KOPT-K1 (cell line): Measurements from ENCODE around the gene C14orf93.
"Not testable (repeated sequence)": the region's sequence is repeated elsewhere in the genome, so short reads cannot be mapped to it uniquely, and the experiment has no call there.

Source experiments
- H3K27ac ChIP-seq: fragments of 200-600 bp; sonication (generic); 2 replicates; pipeline ENCODE4 v1.5.1; 2016; ENCODE audit warnings: antibody characterized with exemption, mild to moderate bottlenecking, low read depth, low read length; ENCODE audit not compliant: poor library complexity, severe bottlenecking
- H3K36me3 ChIP-seq: fragments of 200-600 bp; sonication (generic); 2 replicates; pipeline ENCODE4 v1.5.1; 2017; ENCODE audit warnings: antibody characterized with exemption, mild to moderate bottlenecking, low read length, moderate library complexity; ENCODE audit not compliant: insufficient read depth
- H3K9me3 ChIP-seq: fragments of 200-600 bp; sonication (generic); 2 replicates; pipeline ENCODE4 v1.5.1; 2017; ENCODE audit warnings: antibody characterized with exemption, low read length, mild to moderate bottlenecking; ENCODE audit not compliant: insufficient read depth, poor library complexity, severe bottlenecking

C14orf93 gene

DNA sequence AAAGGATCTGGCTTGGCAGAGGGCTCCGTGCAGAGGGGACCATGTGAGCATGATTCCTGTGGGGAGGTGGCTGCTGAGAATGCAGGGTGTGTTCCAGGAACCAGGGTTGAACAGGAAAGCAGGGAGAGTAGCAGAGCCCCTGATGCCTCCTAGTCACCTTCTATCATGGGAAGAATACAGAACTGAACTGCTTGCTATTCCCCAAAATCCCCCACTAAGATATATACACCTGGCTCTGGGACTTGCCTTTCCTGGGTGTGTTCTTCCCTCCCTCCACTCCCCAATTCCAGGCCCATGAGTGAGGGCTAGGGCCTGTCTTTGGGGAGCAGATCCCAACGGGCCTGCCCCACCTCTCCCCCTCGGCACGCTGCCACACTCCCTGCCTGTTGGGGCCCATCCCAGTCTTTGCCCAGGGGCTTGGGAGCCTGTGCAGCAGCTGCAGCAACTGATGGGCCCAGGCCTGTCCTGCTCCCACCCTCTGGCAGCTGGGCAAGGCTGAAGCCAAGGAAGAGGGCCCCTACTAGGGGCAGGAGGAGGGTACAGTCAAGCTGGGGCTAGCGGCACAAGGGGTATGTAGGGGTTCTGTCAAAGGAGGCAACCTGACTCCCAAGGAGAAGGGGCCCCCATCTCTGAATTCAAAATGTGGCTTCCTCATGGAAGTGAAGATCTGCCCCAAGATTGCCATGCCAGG is 30.8 kb downstream of the C14orf93 start:
- Histone ChIP-seq H3K9me3 (no peaks in the 10 kb centered on the region), H3K36me3 (no peaks in the 10 kb centered on the region), H3K27ac (no peak overlapping the region)

DNA sequence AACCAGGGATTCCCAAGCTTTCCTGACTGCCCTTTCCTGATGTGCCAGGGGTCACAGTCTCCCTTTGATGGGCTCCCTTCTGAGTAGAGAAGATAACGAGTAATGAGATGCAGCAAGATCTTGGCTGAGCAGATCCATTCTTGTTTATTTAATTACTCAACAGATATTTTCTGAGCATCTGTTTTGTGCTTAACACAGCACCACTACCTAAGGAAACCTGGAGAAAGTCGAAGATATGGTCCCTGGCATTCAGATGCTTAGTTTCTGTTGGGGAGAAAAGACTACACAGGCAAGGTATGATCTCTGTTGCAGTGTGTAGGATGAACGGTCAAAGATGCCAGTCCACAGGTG is 31.5 kb downstream of the C14orf93 start:
- no peaks in the 10 kb centered on the region for H3K9me3 ChIP-seq
- H3K36me3 ChIP-seq = no peaks in the 10 kb centered on the region
- no peak overlapping the region for H3K27ac ChIP-seq

- no peaks in the 10 kb centered on the region for H3K36me3 ChIP-seq
- no peaks in the 10 kb centered on the region for H3K9me3 ChIP-seq
- H3K27ac ChIP-seq = no peak overlapping the region
These were observed 32.1 kb downstream of the C14orf93 start for GRCh38 chr14:22977684-22978486.

GRCh38 chr14:22977434-22977683 is 32.6 kb downstream of the C14orf93 start:
- Histone ChIP-seq H3K27ac (no peak overlapping the region), H3K36me3 (no peaks in the 10 kb centered on the region), H3K9me3 (no peaks in the 10 kb centered on the region)

DNA sequence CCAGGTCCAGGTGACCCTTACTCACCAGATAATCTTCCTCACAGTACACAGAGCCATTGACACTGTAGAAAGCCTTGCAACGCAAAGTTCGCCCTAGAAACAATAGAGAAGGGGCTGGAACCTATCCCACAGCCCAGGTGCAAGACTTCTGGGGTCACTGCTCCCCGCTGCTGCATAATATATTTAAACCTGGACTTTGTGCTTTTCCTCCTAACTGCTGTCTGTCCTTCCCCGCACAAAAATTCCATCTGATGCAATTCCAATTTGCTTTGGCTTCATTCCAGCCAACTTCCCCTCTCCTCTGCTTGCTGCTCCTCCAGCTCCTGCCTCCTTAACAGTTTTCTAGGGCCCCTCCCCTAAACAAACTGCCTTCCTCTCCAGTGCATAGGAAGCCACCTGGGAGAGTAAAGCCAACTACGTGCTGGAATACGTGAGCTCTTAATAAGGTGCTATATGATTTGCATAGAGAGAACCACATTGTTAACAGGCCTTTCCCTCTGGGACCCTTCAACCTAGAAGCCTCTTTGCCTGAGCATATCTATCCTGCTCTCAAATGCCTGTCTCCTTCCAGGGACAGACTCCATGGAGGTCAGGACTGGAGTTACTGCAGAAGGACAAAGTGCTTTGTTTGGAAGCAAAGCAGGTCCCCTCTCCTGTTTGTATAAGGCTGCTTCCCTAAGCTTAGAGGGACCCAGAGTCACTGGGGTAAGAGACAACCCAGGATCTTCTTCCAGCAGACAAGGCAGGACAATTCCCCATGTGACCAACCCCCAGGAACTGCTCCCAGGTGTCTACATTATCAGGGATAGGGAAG is 33.1 kb downstream of the C14orf93 start:
- Histone ChIP-seq H3K27ac (no peak overlapping the region), H3K36me3 (no peaks in the 10 kb centered on the region), H3K9me3 (no peaks in the 10 kb centered on the region)

DNA sequence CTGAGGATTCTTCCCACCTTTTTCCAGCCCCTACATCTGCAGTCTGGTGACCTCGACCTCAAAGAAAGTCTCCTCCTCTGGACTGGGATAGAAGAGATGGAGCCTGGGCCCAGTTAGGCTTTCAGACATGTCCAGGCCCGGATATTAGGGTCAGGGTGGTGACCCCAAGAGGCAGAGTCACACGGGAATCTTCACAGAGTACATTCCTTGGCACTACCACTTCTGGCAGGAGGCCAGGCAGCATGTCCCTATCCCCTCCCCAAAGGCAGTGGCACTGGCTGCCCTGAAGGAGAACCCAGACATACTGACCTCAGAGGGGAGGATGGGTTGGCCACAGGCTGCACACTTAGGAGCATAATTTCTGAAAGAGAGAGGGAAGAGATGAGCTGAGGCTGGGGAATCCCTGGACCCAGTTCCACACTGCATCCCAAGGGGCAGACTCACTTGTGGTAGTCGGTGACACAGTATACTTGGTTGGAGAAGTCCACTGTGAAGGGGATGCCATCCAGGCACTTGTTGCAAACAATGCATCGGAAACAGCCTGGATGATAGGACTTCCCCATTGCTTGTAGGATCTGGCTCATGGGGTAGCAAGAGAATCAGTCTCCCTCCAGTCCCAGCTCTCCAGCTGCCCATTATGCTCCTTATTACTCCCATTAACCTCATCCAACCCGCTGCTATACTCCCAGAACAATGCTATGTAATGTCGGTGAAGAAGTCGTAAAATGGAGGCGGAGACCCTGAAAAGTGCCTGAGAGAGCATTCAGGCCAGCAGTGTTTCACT is 35.2 kb downstream of the C14orf93 start:
- Histone ChIP-seq H3K36me3 (no peaks in the 10 kb centered on the region), H3K27ac (no peak overlapping the region), H3K9me3 (no peaks in the 10 kb centered on the region)

- Histone ChIP-seq H3K27ac (no peak overlapping the region), H3K9me3 (no peaks in the 10 kb centered on the region), H3K36me3 (no peaks in the 10 kb centered on the region)
These were observed 36.5 kb downstream of the C14orf93 start for GRCh38 chr14:22973217-22974032.

GRCh38 chr14:22972313-22972930 is 37.5 kb downstream of the C14orf93 start:
- no peak overlapping the region for H3K27ac ChIP-seq
- no peaks in the 10 kb centered on the region for H3K9me3 ChIP-seq
- no peaks in the 10 kb centered on the region for H3K36me3 ChIP-seq

DNA sequence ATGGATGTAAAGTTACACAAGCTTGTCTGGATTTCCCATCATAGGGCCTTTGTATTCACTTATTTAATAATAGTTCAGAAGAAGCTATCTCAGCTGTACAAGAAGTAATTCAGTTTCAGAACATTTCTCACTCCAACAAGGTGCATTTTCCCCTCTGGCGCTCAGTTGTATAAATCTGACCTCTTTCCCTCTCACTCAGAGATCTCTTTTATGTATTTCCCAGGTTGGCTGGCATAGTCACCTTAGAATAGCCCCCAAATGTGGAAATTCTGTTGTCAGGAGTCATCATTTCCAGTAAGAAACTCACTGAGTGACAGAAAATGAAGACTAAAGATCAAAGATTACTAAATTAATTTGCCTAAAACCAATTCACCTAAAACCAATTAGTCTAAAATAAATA is 38.8 kb downstream of the C14orf93 start:
- H3K27ac ChIP-seq = no peak overlapping the region
- no peaks in the 10 kb centered on the region for H3K36me3 ChIP-seq
- no peaks in the 10 kb centered on the region for H3K9me3 ChIP-seq

- H3K27ac ChIP-seq = no peak overlapping the region
- no peaks in the 10 kb centered on the region for H3K36me3 ChIP-seq
- H3K9me3 ChIP-seq = no peaks in the 10 kb centered on the region
These were observed 43.1 kb downstream of the C14orf93 start for GRCh38 chr14:22966783-22967269.

- not testable (repeated sequence) for H3K27ac ChIP-seq, H3K9me3 ChIP-seq, H3K36me3 ChIP-seq
These were observed 43.8 kb downstream of the C14orf93 start for GRCh38 chr14:22965916-22966782.

DNA sequence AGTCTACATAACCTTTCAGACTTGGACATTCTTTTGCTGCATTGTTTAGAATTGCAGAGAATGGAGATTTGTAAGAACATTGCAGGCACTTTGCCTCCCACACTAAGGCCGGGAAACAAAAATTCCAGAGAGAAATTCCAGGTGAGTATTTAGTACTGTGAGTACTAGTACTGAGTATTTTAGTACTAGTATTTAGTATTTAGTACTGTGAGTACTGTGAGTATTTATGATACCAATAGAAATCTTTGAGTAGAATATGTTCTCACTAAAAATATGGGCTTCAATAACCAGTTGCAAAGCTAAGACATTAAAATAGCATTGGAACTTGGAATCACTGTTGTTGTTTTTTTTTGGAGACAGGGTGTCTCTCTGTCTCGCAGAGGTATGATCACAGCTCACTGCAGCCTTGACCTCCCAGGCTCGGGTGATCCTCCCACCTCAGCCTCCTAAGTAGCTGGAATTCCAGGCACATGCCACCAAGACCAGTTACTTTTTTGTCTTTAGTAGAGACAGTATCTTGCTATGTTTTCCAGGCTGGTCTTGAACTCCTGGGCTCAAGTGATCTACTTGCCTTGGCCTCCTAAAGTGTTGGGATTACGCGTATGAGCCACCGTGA is 47.8 kb downstream of the C14orf93 start:
- Histone ChIP-seq H3K27ac (no peak overlapping the region), H3K9me3 (no peaks in the 10 kb centered on the region), H3K36me3 (no peaks in the 10 kb centered on the region)
